ENCODE measurements around the gene ALX3.

ALX3 gene

GRCh38 chr1:110100335-110100734, 29.9 kb upstream of the ALX3 start:
- Histone ChIP-seq H3K27me3 (ENCODE audit: low read length) (no peaks in the 10 kb centered on the region), H3K9me3 (ENCODE audit: insufficient read depth, low read length) (no peaks in the 10 kb centered on the region), H3K27ac (ENCODE audit: low read depth, low read length) (no peak overlapping the region), H2AFZ (ENCODE audit: low read depth, low read length, severe bottlenecking) (no peak overlapping the region), H3K36me3 (ENCODE audit: low read length) (no peaks in the 10 kb centered on the region), H3K79me2 (ENCODE audit: insufficient read depth, low read length) (no peaks in the 10 kb centered on the region), H3K4me2 (ENCODE audit: low read depth, low read length, poor library complexity, severe bottlenecking) (no peak overlapping the region), H3F3A (ENCODE audit: insufficient read depth) (no peaks in the 10 kb centered on the region), H3K9ac (ENCODE audit: low read length) (no peak overlapping the region), H3K9me2 (replicated peaks; ENCODE audit: insufficient read depth, low read length) (no peaks in the 10 kb centered on the region), H3K4me3 (ENCODE audit: insufficient read depth, low read length, poor library complexity, severe bottlenecking) (no peak overlapping the region), H4K20me1 (ENCODE audit: low read depth, low read length) (no peaks in the 10 kb centered on the region)
- TF ChIP-seq EZH2phosphoT487 (conservative IDR thresholded peaks at IDR 0.05; ENCODE audit: low read length) (no peak), CTCF (IDR thresholded peaks at IDR 0.05; ENCODE audit: insufficient read depth, low read length, poor library complexity, severe bottlenecking) (no peak)

GRCh38 chr1:110098222-110099026, 28.0 kb upstream of the ALX3 start:
- Histone ChIP-seq H3K27me3 (ENCODE audit: low read length) (no peaks in the 10 kb centered on the region), H3K4me2 (ENCODE audit: low read depth, low read length, poor library complexity, severe bottlenecking) (no peak overlapping the region), H4K20me1 (ENCODE audit: low read depth, low read length) (no peaks in the 10 kb centered on the region), H3K79me2 (ENCODE audit: insufficient read depth, low read length) (no peaks in the 10 kb centered on the region), H3K27ac (ENCODE audit: low read depth, low read length) (no peak overlapping the region), H3F3A (ENCODE audit: insufficient read depth) (no peaks in the 10 kb centered on the region), H2AFZ (ENCODE audit: low read depth, low read length, severe bottlenecking) (no peak overlapping the region), H3K36me3 (ENCODE audit: low read length) (no peaks in the 10 kb centered on the region), H3K9me2 (replicated peaks; ENCODE audit: insufficient read depth, low read length) (no peaks in the 10 kb centered on the region), H3K9ac (ENCODE audit: low read length) (no peak overlapping the region), H3K9me3 (ENCODE audit: insufficient read depth, low read length) (no peaks in the 10 kb centered on the region), H3K4me3 (ENCODE audit: insufficient read depth, low read length, poor library complexity, severe bottlenecking) (no peak overlapping the region)
- TF ChIP-seq EZH2phosphoT487 (conservative IDR thresholded peaks at IDR 0.05; ENCODE audit: low read length) (no peak), CTCF (IDR thresholded peaks at IDR 0.05; ENCODE audit: insufficient read depth, low read length, poor library complexity, severe bottlenecking) (no peak)

- Histone ChIP-seq H3F3A (ENCODE audit: insufficient read depth) (no peaks in the 10 kb centered on the region), H3K27ac (ENCODE audit: low read depth, low read length) (no peak overlapping the region), H3K4me3 (ENCODE audit: insufficient read depth, low read length, poor library complexity, severe bottlenecking) (no peak overlapping the region), H4K20me1 (ENCODE audit: low read depth, low read length) (no peaks in the 10 kb centered on the region), H3K36me3 (ENCODE audit: low read length) (no peaks in the 10 kb centered on the region), H3K9ac (ENCODE audit: low read length) (no peak overlapping the region), H2AFZ (ENCODE audit: low read depth, low read length, severe bottlenecking) (no peak overlapping the region), H3K4me2 (ENCODE audit: low read depth, low read length, poor library complexity, severe bottlenecking) (no peak overlapping the region), H3K79me2 (ENCODE audit: insufficient read depth, low read length) (no peaks in the 10 kb centered on the region), H3K9me2 (replicated peaks; ENCODE audit: insufficient read depth, low read length) (no peaks in the 10 kb centered on the region), H3K27me3 (ENCODE audit: low read length) (no peaks in the 10 kb centered on the region), H3K9me3 (ENCODE audit: insufficient read depth, low read length) (no peaks in the 10 kb centered on the region)
- TF ChIP-seq EZH2phosphoT487 (conservative IDR thresholded peaks at IDR 0.05; ENCODE audit: low read length) (no peak), CTCF (IDR thresholded peaks at IDR 0.05; ENCODE audit: insufficient read depth, low read length, poor library complexity, severe bottlenecking) (no peak)
These were observed 27.2 kb upstream of the ALX3 start for GRCh38 chr1:110097507-110098221.

All from SU-DHL-6 (cell line).